T-cell (primary cell): Measurements from ENCODE around the gene MKRN2OS. TPM values are rescaled to one million over a fixed set of nuclear protein-coding genes. Genes with fewer than 3 reads are reported as not detected.

Experiments
- ATAC-seq, 4 experiments: fragments of 200-7000 bp in 3 of 4; fragments of 150-1000 bp in 1 of 4; cut with Tn5 transposase; replicated peaks in 1 of 4; 1 replicate in 3 of 4; 2 replicates in 1 of 4; pipeline ENCODE4 v1.10.0; 2021; ENCODE audit warnings: moderate library complexity in 3 of 4, mild to moderate bottlenecking in 2 of 4, moderate number of reproducible peaks in 1 of 4
- CTCF ChIA-PET, 2 donors: fragments of 300-600 bp; sonication (Branson Sonifier 250); formaldehyde crosslinking; loops; one replicate each; lab custom pipeline; 2022; ENCODE audit warnings: antibody characterized with exemption in 2 of 2; lab: Charles Lee
- POLR2A ChIA-PET, 2 donors: fragments of 300-600 bp; sonication (Branson Sonifier 250); formaldehyde crosslinking; loops; one replicate each; lab custom pipeline; 2022; ENCODE audit warnings: antibody characterized with exemption in 2 of 2; lab: Charles Lee
- DNase-seq, 35 experiments: peaks; one replicate each; pipeline versions ENCODE4 v3.0.0 to v3.0.0-alpha.2; 2013 to 2023
- H3K27ac ChIP-seq: one replicate; pipeline ENCODE4 v1.5.1; 2013; ENCODE audit warnings: low read length
- H3K27me3 ChIP-seq, 2 experiments: replicated peaks in 1 of 2; 1 replicate in 1 of 2; 2 replicates in 1 of 2; pipeline versions ENCODE4 v1.6.1 to v1.7.0; 2013; ENCODE audit warnings: low read length in 1 of 2, mixed read lengths in 1 of 2; ENCODE audit not compliant: control insufficient read depth in 2 of 2, insufficient read depth in 2 of 2; ENCODE audit errors: extremely low read depth in 1 of 2
- H3K36me3 ChIP-seq, 2 donors: 1 replicate in 1 of 2; 2 replicates in 1 of 2; pipeline versions ENCODE4 v1.6.1 to v1.7.0; 2013; ENCODE audit warnings: low read length in 1 of 2; ENCODE audit not compliant: control insufficient read depth in 2 of 2, insufficient read depth in 1 of 2; ENCODE audit errors: extremely low read depth in 1 of 2
- H3K4me1 ChIP-seq, 2 experiments: 1 replicate in 1 of 2; 2 replicates in 1 of 2; pipeline versions ENCODE4 v1.6.1 to v1.7.0; 2013; ENCODE audit warnings: low read length in 2 of 2, mixed read lengths in 1 of 2; ENCODE audit not compliant: insufficient read depth in 2 of 2, control insufficient read depth in 1 of 2; ENCODE audit errors: extremely low read depth in 1 of 2
- H3K4me3 ChIP-seq, 2 donors: 1 replicate in 1 of 2; 2 replicates in 1 of 2; pipeline versions ENCODE4 v1.5.1 to v1.7.0; 2013; ENCODE audit warnings: mild to moderate bottlenecking in 2 of 2, low read length in 1 of 2, moderate library complexity in 1 of 2; ENCODE audit not compliant: control insufficient read depth in 1 of 2; ENCODE audit errors: extremely low read depth in 1 of 2
- H3K9me3 ChIP-seq: 2 replicates; pipeline ENCODE4 v1.7.0; 2013
- H3K27ac Mint-ChIP-seq, 2 donors: one replicate each; pipeline ENCODE4 v1.8.0; 2020 to 2021; ENCODE audit warnings: mild to moderate bottlenecking in 2 of 2, mixed read lengths in 2 of 2
- H3K27me3 Mint-ChIP-seq, 2 donors: one replicate each; pipeline ENCODE4 v1.8.0; 2021 to 2022; ENCODE audit warnings: mixed read lengths in 2 of 2
- H3K36me3 Mint-ChIP-seq: one replicate; pipeline ENCODE4 v1.8.0; 2021; ENCODE audit warnings: mixed read lengths
- H3K4me1 Mint-ChIP-seq, 3 donors: one replicate each; pipeline ENCODE4 v1.8.0; 2020 to 2022; ENCODE audit warnings: mixed read lengths in 3 of 3, mild to moderate bottlenecking in 1 of 3
- H3K4me3 Mint-ChIP-seq, 3 donors: one replicate each; pipeline ENCODE4 v1.8.0; 2020 to 2022; ENCODE audit warnings: mild to moderate bottlenecking in 3 of 3, mixed read lengths in 3 of 3, moderate library complexity in 3 of 3
- H3K9me3 Mint-ChIP-seq, 3 donors: one replicate each; pipeline ENCODE4 v1.8.0; 2020 to 2022; ENCODE audit warnings: mixed read lengths in 3 of 3
- WGBS: methylation state at CpG from one replicate; pipeline ENCODE4 v1.1.5; 2013; ENCODE audit warnings: missing lambda C conversion rate; ENCODE audit not compliant: insufficient coverage; 5-methylcytosine and 5-hydroxymethylcytosine counted together
- total RNA-seq, 35 experiments: library from RNA in 6 of 35; stranded (reverse) in 6 of 35; fragments of 120-200 nt in 1 of 35; gene quantifications; one replicate each; pipeline versions ENCODE4 v1.2.1 to v1.2.4 and lab custom pipeline; 2013 to 2026

Gene MKRN2OS
- total RNA-seq, 5 donors from 2014 or later (not counting 1 experiment from before 2014, with no cell fraction given): not detected

DNA sequence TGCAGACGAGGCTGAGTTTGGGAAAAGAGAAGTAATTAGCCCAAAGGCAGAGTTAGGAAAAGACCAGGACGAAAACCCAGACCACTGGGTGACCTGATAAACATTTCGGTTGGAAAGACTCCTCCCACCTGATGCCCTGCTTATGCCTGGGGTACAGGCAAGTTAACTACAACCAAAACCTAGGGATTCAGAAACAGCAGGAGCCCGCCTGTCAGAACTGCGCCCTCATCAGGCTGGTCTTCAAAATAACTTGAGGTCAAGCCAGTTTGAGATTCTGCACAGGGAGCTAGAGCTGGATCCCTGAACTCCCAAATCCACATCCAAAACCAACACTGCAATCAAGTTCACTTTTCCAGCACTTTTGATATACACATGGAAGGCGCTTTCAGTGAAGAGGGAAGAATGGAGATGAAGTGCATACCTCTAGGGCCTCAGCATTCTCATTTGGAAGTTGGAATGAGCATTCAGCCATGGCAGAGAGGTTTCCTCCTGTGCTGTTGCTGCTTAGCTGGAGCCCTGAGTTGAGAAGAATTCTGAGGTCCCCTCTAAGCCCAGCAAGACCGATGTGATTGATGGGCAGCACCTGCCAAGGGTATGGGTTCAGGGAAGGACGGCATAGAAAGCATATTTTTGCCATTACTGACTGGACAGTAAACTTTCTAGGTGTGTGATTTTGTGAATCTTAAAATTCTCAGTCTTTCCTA lies 49.4 kb downstream of the MKRN2OS start:
- Mint-ChIP-seq H3K36me3 (peaks cover 71% of the 10 kb centered on the region), H3K27me3 (no peaks in the 10 kb centered on the region), H3K4me3 (no peak overlapping the region), H3K9me3 (no peaks in the 10 kb centered on the region), H3K4me1 (no peaks in the 10 kb centered on the region), H3K27ac (no peak overlapping the region)
- Histone ChIP-seq H3K36me3 (peaks cover 24 to 53% of the 10 kb centered on the region in 2 donors), H3K4me1 (no peaks in the 10 kb centered on the region), H3K27me3 (no peaks in the 10 kb centered on the region), H3K27ac (no peak overlapping the region), H3K4me3 (no peak overlapping the region), H3K9me3 (no peaks in the 10 kb centered on the region)
- DNase-seq (no peak), ATAC-seq (no peak)
- 88% methylated on average over 3 of the region's 8 CpGs for WGBS
- ChIA-PET CTCF (no interaction called here), POLR2A (no interaction called here)

DNA sequence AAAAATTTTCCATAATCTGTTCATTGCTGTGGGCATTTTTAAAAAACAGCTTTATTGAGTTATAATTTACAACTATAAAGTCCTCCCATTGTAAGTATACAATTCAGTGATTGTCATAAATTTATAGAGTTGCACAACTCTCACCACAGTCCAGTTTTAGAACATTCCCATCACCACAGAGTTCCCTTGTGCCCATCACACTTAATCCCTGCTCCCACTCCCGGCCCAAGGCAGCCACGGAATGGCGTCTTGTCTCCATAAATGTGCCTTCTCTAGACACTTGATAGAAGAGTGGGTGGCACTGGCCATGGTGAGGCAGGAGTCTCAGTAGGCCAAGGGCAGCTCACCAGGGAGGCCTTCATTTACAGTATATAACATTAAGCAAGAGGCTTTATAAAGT lies 54.8 kb downstream of the MKRN2OS start:
- H3K4me3 Mint-ChIP-seq: no peak overlapping the region
- H3K36me3 ChIP-seq: peaks cover 6 to 31% of the 10 kb centered on the region in 2 donors
- H3K36me3 Mint-ChIP-seq: peaks cover 40% of the 10 kb centered on the region

DNA sequence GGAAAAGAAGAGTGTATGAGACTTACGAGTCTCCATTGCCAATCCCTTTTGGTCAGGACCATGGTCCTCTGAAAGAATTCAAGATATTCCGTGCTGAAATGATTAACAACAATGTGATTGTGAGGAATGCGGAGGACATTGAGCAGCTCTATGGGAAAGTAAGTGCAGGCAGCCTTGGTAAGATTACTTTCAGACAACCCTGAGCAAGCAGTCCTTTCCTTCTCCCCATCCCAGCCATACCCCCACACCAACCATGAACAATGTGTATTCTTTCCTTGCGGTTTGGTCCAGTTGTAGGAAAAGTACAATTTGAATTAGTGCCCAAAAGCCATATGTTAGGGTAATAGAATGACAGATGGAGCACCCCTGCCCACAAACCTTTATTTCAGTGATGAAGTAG lies 55.5 kb downstream of the MKRN2OS start:
- no peak overlapping the region for H3K4me3 Mint-ChIP-seq
- Histone ChIP-seq H3K9me3 (no peaks in the 10 kb centered on the region), H3K27me3 (no peaks in the 10 kb centered on the region), H3K4me1 (peaks cover 6 to 9% of the 10 kb centered on the region in 2 experiments), H3K36me3 (peaks cover 2 to 29% of the 10 kb centered on the region in 2 donors), H3K4me3 (no peak overlapping the region), H3K27ac (no peak overlapping the region)
- DNase-seq (no peak), ATAC-seq (no peak)
- peaks cover 36% of the 10 kb centered on the region for H3K36me3 Mint-ChIP-seq
- no peaks in the 10 kb centered on the region for H3K9me3 Mint-ChIP-seq
- H3K27ac Mint-ChIP-seq: no peak overlapping the region
- WGBS: 100% methylated on average over 1 of the region's 4 CpGs
- CTCF ChIA-PET: no interaction called here
- H3K27me3 Mint-ChIP-seq: no peaks in the 10 kb centered on the region
- H3K4me1 Mint-ChIP-seq: peaks cover 22 to 26% (median 23%) of the 10 kb centered on the region in 3 donors
- POLR2A ChIA-PET: no interaction called here

More for the DNA sequence above, 54.8 kb downstream of the MKRN2OS start:
- WGBS: no CpG with 5 or more reads among the region's 3 CpGs
- ATAC-seq (no peak), DNase-seq (no peak)
- no peaks in the 10 kb centered on the region for H3K27me3 Mint-ChIP-seq
- H3K9me3 Mint-ChIP-seq: no peaks in the 10 kb centered on the region
- ChIA-PET POLR2A (no interaction called here), CTCF (no interaction called here)
- H3K9me3 ChIP-seq: no peaks in the 10 kb centered on the region
- H3K27ac ChIP-seq: no peak overlapping the region
- no peak overlapping the region for H3K27ac Mint-ChIP-seq
- H3K4me1 ChIP-seq: peaks cover under 1 to 1% of the 10 kb centered on the region in 2 experiments
- H3K4me1 Mint-ChIP-seq: peaks cover 15 to 18% (median 16%) of the 10 kb centered on the region in 3 donors
- H3K4me3 ChIP-seq: no peak overlapping the region
- no peaks in the 10 kb centered on the region for H3K27me3 ChIP-seq

Other genes starting within 250 kb of the MKRN2OS start
- gene TSEN2, start 61.0 kb downstream of the MKRN2OS start, total RNA-seq: 10 to 100 TPM; 11.7 to 20.9 (median 18.2) TPM
- gene MKRN2, start 11.6 kb upstream of the MKRN2OS start, total RNA-seq: 10 to 100 TPM; 22.2 to 31.7 (median 27.5) TPM
- 100 to 1,000 TPM in 4 of 5 donors, 10 to 100 TPM in 1; 95.3 to 112 (median 105) TPM for gene RAF1, start 118.6 kb upstream of the MKRN2OS start, total RNA-seq
- not detected for gene TMEM40, start 213.8 kb upstream of the MKRN2OS start, total RNA-seq